ENCODE data around the gene LILRB3.

DNA sequence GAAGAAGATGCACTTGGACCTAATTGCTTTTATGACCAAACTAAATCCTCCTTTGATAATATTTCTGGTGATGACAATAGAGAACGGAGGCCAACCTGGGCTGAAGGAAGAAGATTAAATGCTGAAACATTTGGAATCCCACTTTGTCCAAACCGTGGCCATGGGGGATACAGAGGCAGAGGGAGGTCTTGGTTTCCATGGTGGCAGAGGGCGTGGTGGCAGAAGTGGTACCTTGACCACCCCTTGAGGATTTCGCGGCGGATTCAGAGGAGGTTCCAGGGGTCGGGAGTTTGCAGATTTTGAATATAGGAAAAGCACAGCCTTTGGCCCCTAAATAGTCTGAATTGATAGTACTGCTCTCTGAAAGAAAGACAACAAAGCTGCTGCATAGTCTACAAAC, 7.2 kb upstream of the LILRB3 start:
- no peak for TF ChIP-seq CTCF (IDR thresholded peaks at IDR 0.05)
- TF ChIP-seq POLR2A (IDR thresholded peaks at IDR 0.05) = no peak
- TF ChIP-seq POLR2AphosphoS5 (IDR thresholded peaks at IDR 0.05) = no peak

All from suprapubic skin (tissue), 4 donors.